GM18873 (cell line): ENCODE data around the gene SIRPD.
"Not testable (repeated sequence)": the region's sequence is repeated elsewhere in the genome, so short reads cannot be mapped to it uniquely, and the experiment has no call there.

ENCODE experiments used
- ATAC-seq: cut with Tn5 transposase; IDR thresholded peaks from one replicate; pipeline ENCODE4 v1.9.1; 2021; ENCODE audit warnings: mild to moderate bottlenecking, moderate library complexity, moderate number of reproducible peaks; ENCODE audit not compliant: unreplicated experiment, low FRiP score

The SIRPD gene

DNA sequence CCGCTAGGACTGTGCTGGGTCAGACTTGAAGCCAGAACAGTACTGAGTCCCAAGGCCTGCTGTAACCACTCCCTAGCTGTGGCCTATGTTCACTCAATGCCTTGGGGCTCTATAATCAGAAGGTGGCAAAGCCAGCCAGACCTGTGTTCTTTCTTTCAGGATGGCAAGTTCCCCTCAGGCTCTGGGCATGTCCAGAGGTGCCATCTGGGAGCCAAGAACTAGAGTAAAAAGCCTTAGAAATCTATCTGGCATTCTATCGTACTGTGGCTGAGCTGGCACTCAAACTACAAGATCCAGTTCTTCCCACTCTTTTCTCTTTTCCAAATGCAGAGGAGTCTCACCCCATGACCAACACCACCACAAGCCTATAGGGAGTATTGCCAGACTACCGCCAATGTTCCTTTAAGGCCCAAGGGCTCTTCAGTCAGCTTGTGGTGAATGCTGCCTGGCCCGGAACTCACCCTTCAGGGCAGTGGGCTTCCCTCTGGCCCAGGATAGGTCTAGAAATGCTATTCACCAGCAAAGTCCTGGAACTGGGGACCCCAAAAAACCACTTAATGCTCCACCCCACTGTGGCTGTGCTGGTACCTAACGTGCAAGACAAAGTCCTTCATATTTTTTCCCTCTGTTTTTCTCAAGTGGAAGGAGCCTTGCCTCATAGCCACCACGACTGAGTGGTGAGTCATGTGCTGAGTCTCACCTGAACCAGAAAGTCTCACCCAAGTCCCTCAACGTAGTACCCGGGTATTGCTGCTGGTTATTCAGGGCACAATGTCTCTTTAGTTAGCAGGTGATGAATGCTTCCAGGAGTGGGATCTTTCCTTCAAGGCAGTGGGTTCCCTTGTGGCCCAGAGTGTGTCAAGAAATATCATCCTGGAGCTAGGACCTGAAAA, 57.7 kb downstream of the SIRPD start:
- no peak for ATAC-seq

DNA sequence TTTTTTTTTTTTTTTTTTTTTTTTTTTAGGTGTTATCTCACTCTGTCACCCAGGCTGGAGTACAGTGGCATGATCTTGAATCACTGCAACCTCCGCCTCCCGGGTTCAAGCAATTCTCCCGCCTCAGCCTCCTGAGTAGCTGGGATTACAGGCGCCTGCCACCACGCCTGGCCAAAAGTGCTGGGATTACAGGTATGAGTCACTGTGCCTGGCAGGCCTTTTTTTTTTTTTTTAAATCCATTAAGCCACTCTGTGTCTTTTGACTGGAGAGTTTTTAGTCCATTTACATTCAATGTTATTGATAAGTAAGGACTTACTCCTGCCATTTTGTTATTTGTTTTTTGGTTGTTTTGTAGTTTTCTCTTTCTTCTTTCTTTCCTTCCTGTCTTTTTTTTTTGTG, 60.1 kb downstream of the SIRPD start:
- ATAC-seq = not testable (repeated sequence)

DNA sequence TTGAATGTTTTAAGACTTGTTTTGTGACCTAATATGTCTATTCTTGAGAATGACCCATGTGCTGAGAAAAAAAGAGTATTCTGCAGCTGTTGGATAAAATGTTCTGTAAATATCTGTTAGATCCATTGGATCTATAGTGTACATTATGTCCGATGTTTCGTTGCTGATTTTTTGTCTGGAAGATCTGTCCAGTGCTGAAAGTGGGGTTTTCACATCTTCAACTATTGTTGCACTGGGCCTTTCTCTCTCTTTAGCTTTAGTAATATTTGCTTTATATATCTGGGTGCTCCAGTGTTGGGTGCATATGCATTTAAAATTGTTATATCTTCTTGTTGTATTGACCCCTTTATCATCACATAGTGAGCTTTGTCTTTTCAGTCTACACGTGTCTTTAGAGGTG, 60.6 kb downstream of the SIRPD start:
- no peak for ATAC-seq

GRCh38 chr20:1494436-1494835, 63.1 kb downstream of the SIRPD start:
- no peak for ATAC-seq

DNA sequence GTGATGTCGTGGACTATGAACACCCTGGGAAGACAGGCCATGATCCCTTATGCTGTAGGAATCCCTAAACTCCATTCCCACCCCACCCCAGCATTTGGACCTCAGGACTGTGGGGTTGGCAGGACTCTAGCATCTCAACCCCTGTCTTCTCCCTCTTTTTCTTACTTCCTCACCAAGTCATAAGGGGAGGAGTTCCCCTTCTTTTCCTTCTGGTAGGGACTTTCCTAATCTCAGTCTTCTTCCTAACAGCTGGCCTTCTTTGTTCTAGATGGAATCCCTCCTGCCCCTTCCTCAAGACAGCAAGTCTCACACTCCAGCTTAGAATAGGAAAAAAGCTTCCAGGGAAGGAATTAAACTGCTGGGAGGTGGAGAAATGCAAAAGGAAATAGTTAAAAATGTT, 64.0 kb downstream of the SIRPD start:
- ATAC-seq = no peak

- ATAC-seq = no peak
Observed at GRCh38 chr20:1491860-1492642, 65.5 kb downstream of the SIRPD start.

GRCh38 chr20:1491281-1491840, 66.1 kb downstream of the SIRPD start, which contains the start of gene SIRPB2:
TSS of gene SIRPB2 (minus strand) at chr20:1491420. CDS start at chr20:1491359, 61 bp downstream.
- no peak for ATAC-seq

DNA sequence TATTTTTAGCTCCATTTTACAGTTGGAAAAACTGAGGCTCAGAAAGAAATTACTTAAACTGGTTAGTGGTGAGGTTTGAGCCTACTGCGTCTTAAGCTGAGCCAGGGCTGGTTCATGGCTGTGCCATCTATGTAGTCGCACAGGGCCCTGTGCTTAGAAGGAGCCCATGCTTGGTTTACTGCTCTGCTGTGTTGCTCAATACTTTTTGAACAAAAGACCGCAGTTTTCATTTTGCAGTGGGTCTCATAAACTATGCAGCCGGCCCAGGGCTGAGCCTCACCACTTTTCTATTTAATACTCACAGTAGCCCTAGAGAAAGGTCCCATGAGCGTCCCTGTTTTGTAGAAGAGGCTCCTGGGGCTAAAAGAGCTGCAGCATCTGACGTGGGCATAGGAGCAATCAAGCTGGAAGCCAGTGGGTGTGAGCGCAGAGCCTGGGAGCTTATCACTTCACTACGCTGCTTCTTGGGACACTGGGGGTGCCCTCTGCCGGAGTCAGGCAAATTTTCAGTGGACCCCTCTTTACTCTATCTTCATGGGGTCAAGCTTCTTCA, 66.8 kb downstream of the SIRPD start:
- no peak for ATAC-seq

DNA sequence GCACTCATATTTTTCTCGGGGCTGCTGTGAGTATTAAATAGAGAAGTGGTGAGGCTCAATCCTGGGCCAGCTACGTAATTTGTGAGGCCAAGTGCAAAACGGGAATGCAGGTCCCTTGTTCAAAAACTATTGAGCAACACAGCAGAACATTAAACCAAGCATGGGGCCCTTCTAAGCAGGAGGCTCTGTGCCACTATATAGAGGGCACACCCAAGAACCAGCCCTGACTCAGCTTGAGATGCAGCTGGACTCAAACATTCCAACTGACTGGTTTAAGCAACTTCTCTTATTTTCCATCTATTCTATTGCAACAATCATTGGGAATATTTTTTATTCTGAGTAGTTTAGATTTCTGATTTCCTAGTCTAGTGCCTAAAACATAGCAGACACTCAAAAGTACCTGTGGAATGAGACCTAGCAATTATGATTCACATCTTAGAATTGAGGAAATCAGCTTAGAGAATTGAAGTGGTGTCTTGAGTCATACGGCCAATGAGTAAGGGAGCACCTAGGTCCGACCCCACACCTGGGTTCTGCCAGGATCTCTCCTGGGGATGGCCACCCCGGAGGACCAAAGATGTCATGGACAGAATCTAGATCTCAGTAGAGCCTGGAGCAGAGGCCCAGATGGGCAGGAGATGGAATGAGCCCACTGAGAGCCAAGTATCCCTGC, 67.6 kb downstream of the SIRPD start:
- no peak for ATAC-seq

DNA sequence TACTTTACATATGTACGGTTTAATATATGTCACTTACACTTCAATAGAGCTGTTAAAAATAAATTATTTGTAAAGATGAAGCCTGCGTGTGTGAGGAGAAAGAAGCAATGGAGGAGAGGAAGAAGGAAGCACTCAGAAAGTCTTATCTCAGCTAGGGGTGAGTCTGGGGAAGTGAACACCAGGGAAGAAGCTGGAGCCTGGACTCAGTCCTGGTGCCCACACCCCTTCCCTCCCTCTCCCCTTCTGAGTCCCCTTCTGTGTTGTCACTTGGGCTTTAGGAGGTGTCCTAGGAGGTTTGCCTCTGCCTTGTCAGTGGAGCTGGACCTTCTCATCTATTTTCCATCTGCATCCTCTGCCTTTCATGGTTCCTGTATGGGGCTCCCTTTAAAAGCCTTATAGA, 68.2 kb downstream of the SIRPD start:
- no peak for ATAC-seq

DNA sequence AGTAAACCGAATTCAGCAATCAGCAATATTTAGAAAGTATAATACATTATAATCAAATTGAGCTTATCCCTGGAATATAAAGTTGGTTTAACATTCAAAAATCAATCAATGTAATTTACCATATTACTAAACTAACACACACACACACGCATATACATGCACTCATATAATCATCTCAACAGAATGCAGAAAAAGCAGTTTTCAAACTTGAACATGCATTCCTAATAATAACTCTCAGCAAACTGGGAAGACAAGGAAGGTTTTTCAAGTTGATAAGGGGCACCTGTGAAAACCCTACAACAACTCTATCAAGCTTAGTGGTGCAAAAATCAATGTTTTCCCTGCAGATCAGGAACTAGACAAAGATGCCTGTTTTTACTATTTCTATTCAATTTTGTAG, 70.9 kb downstream of the SIRPD start:
- ATAC-seq = no peak

- ATAC-seq = no peak
Observed at GRCh38 chr20:1484438-1485116, 72.9 kb downstream of the SIRPD start.
